Esophagus squamous epithelium (tissue), 5 donors: Measurements from ENCODE around the gene PYGB. TPM values are rescaled to one million over a fixed set of nuclear protein-coding genes. Genes with fewer than 3 reads are reported as not detected.

Experiments
- DNase-seq: peaks from one replicate; lab custom pipeline; 2025; lab: John Stamatoyannopoulos, UW
- H3K27ac ChIP-seq, 4 donors: fragments of 200-600 bp; sonication (generic); one replicate each; pipeline ENCODE4 v1.5.1; 2016 to 2019; ENCODE audit warnings: mild to moderate bottlenecking in 1 of 4
- H3K27me3 ChIP-seq, 4 donors: fragments of 200-600 bp; sonication (generic); 1 replicate in 3 of 4; 2 replicates in 1 of 4; pipeline versions ENCODE4 v1.5.1 to v1.6.0; 2017 to 2021; ENCODE audit warnings: antibody characterized with exemption in 1 of 4
- H3K36me3 ChIP-seq, 3 donors: fragments of 200-600 bp; sonication (generic); one replicate each; pipeline ENCODE4 v1.5.1; 2016 to 2019
- H3K4me1 ChIP-seq, 3 donors: fragments of 200-600 bp; sonication (generic); one replicate each; pipeline ENCODE4 v1.5.1; 2017 to 2019
- H3K4me3 ChIP-seq, 4 donors: fragments of 200-600 bp; sonication (generic); 1 replicate in 3 of 4; 2 replicates in 1 of 4; pipeline ENCODE4 v1.5.1; 2016 to 2019; ENCODE audit warnings: mild to moderate bottlenecking in 2 of 4, moderate library complexity in 1 of 4
- H3K9me3 ChIP-seq, 3 donors: fragments of 200-600 bp; sonication (generic); one replicate each; pipeline ENCODE4 v1.5.1; 2016 to 2019
- CTCF ChIP-seq, 6 experiments: fragments of 450-650 bp in 4 of 6; fragments of 200-600 bp in 2 of 6; sonication (generic) in 2 of 6; IDR thresholded peaks; one replicate each; pipeline ENCODE4 v1.5.1; 2016 to 2019; ENCODE audit warnings: antibody characterized with exemption in 6 of 6, mild to moderate bottlenecking in 4 of 6, moderate library complexity in 4 of 6
- POLR2A ChIP-seq, 4 donors: fragments of 450-650 bp; IDR thresholded peaks; one replicate each; pipeline ENCODE4 v1.6.1; 2017; ENCODE audit warnings: antibody characterized with exemption in 4 of 4, mild to moderate bottlenecking in 4 of 4, moderate library complexity in 3 of 4
- WGBS, 2 donors: methylation state at CpG; one replicate each; pipeline ENCODE4 v1.1.5; 2018; 5-methylcytosine and 5-hydroxymethylcytosine counted together
- intact Hi-C: fragments of 100-400 bp; cut with DNase I; formaldehyde crosslinking; loops from one replicate; pipeline ENCODE4 v1.15.0; 2022
- total RNA-seq, 4 donors: library from RNA; depleted of rRNA; stranded (reverse); fragments of >200 nt; gene quantifications; one replicate each; pipeline ENCODE4 v1.1.0, GENCODE V29; 2016
- donor health status: DM: yes; HTN: yes; CAD: no.

The PYGB gene
- total RNA-seq, 4 donors from 2014 or later, result 70.8 to 127 (median 95.6) TPM

GRCh38 chr20:25242231-25242630 lies 5.7 kb upstream of the PYGB start:
- no peak for DNase-seq
- 83 to 87% methylated on average over 10 of the region's 10 CpGs for WGBS, 2 donors
- H3K9me3 ChIP-seq, result no peaks in the 10 kb centered on the region
- peaks cover 20 to 40% (median 23%) of the 10 kb centered on the region in 3 donors for H3K4me1 ChIP-seq
- intact Hi-C loops, result no loop called here
- H3K27me3 ChIP-seq, result no peaks in the 10 kb centered on the region
- H3K36me3 ChIP-seq, result no peaks in the 10 kb centered on the region
- H3K27ac ChIP-seq, result no peak overlapping the region
- no peak overlapping the region for H3K4me3 ChIP-seq
- TF ChIP-seq CTCF (IDR thresholded peaks at IDR 0.05), result no peak
- no peak for TF ChIP-seq POLR2A (IDR thresholded peaks at IDR 0.05)

- TF ChIP-seq CTCF (IDR thresholded peaks at IDR 0.05) (no peak), POLR2A (IDR thresholded peaks at IDR 0.05) (no peak)
- peaks cover 8 to 34% (median 10%) of the 10 kb centered on the region in 3 donors for H3K4me1 ChIP-seq
- H3K27ac ChIP-seq, result no peak overlapping the region
- no peak overlapping the region for H3K4me3 ChIP-seq
- no peaks in the 10 kb centered on the region for H3K36me3 ChIP-seq
- intact Hi-C loops, result no loop called here
- no peaks in the 10 kb centered on the region for H3K9me3 ChIP-seq
- H3K27me3 ChIP-seq, result no peaks in the 10 kb centered on the region
- no peak for DNase-seq
Measured at GRCh38 chr20:25243416-25243979, 4.4 kb upstream of the PYGB start.

DNA sequence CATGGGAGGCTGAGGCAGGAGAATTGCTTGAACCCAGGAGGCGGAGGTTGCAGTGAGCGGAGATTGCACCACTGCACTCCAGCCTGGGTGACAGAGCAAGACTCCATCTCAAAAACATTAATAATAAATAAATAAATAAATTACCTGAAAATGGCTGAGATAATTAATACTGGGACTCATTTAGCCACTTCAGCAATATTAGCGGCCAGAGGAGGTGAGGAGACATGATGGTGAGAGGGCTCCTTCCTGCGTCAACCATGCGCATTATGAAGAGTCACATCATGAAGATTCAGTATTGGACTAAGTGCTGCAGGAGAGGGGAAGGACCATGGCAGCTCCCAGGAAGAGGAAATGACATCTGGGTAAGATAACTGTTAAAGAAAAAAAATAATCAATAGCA lies 2.9 kb upstream of the PYGB start:
- intact Hi-C loops, result no loop called here
- 96 to 97% methylated on average over 5 of the region's 5 CpGs for WGBS, 2 donors
- Histone ChIP-seq H3K36me3 (no peaks in the 10 kb centered on the region), H3K27ac (no peak overlapping the region), H3K27me3 (no peaks in the 10 kb centered on the region), H3K4me1 (peaks cover 9 to 34% (median 15%) of the 10 kb centered on the region in 3 donors), H3K9me3 (no peaks in the 10 kb centered on the region), H3K4me3 (no peak overlapping the region)
- no peak for DNase-seq
- TF ChIP-seq POLR2A (IDR thresholded peaks at IDR 0.05), result no peak
- TF ChIP-seq CTCF (IDR thresholded peaks at IDR 0.05), result no peak

GRCh38 chr20:25245461-25245860 lies 2.4 kb upstream of the PYGB start:
- TF ChIP-seq CTCF (IDR thresholded peaks at IDR 0.05) (no peak), POLR2A (IDR thresholded peaks at IDR 0.05) (no peak)
- 92 to 100% methylated on average over 1 of the region's 1 CpG for WGBS, 2 donors
- H3K27me3 ChIP-seq, result no peaks in the 10 kb centered on the region
- no peak overlapping the region for H3K4me3 ChIP-seq
- intact Hi-C loops, result no loop called here
- no peaks in the 10 kb centered on the region for H3K36me3 ChIP-seq
- H3K9me3 ChIP-seq, result no peaks in the 10 kb centered on the region
- no peak for DNase-seq
- no peak overlapping the region for H3K27ac ChIP-seq
- H3K4me1 ChIP-seq, result peaks cover 9 to 39% (median 17%) of the 10 kb centered on the region in 3 donors

DNA sequence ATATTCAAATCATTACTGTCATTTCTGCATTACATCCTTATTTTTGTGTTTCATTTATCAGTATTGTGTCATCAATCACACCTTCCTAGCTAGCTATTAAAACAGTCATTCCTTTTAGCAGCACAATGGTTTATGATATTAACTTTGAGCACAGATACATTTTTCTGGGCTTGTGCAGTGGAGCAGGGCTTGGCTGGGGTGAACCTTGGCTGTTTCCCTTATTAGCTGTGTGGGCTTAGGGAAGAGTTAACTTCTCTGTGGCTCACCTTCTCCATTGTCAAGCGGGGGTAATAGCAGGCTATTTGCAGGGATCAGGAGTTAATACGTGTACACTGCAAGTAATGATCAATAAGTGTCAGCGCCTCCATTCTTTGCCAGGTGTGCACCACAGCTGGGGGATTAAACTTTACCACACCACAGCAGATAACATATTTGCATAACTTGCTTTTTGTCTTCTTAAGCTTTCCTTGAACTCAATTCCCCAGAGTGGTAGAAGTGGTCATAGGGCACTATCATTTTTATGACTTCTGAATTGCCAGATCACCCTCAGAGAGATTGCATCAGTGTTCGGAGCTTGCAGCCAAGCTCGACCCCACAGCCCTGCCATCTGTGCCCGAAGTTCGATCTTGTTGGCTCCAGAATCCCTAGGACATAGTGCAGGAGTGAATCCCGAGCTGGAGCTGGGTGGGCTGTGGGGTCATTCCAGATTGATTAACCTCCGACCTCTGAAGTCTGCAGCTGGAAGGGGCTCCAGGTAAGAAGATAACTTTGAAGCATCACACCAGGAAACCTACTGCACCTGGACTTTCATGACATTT lies 1.5 kb upstream of the PYGB start:
- Histone ChIP-seq H3K36me3 (peaks cover 0 to 4% (median 0%) of the 10 kb centered on the region in 3 donors), H3K4me3 (peak overlapping the region in 2 of 4 donors; percentile 87 to 96), H3K27ac (peak overlapping the region; percentile 91 to 97 (median 95)), H3K27me3 (no peaks in the 10 kb centered on the region), H3K4me1 (peaks cover 9 to 49% (median 22%) of the 10 kb centered on the region in 3 donors), H3K9me3 (no peaks in the 10 kb centered on the region)
- TF ChIP-seq CTCF (IDR thresholded peaks at IDR 0.05) (no peak), POLR2A (IDR thresholded peaks at IDR 0.05) (no peak)
- 56 to 88% methylated on average over 5 to 8 of the region's 9 CpGs for WGBS, 2 donors
- intact Hi-C loops, result no loop called here
- DNase-seq, result no peak
